ENCODE measurements around the gene CMTM8. TPM values are rescaled to one million over a fixed set of nuclear protein-coding genes. Genes with fewer than 3 reads are reported as not detected.

CMTM8 gene
- total and polyA plus RNA-seq, 2 experiments from 2014 or later, result 19.9 to 24.5 TPM

DNA sequence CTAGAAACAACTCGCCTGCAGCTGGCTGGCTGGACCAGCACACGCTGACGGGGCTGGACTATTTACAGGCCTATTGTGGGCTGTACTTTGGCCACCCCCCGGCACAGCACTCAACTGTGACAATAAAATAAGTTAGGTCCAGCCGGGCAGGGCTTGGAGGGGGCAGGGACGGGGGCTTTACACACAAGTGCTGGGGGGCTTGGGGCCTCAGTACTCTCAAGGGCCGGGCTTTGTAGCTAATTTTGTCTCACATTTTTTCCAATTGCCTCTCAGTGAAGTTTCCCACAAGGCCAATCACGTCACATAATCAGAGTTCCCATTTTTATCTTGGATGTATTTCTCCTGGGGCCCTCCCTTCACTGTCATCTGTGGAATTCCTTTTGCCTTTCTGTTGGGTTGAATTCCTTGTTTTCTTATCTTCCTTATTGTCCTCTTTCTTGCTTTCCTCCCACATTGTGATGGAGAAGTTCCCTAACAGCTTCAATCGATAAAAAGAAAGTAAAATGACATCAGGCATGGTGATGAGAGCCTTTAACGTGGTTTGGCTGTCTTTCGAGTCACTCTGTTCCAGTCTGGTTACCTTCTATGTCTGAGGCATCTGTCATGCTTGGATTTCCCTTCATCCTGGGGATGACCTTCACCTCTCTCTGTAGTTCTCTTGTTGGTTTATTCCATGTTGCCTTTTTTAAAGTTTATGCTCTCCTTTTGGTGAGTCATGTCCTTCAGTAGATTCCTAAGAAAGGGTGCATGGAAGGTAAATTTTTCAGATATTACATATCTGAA lies 109.1 kb downstream of the CMTM8 start:
- H3K4me1 ChIP-seq (ENCODE audit: insufficient read depth), result peaks cover 23% of the 10 kb centered on the region
- H3K27me3 ChIP-seq (ENCODE audit: insufficient read depth), result no peaks in the 10 kb centered on the region
- H3K4me2 ChIP-seq, result peak overlapping the region; percentile 14
- no peak overlapping the region for H3K4me3 ChIP-seq
- no peak overlapping the region for H2AFZ ChIP-seq
- no peaks in the 10 kb centered on the region for H3K36me3 ChIP-seq (ENCODE audit: insufficient read depth)
- Mint-ChIP-seq H3K27ac (peak overlapping the region; percentile 10; the same call in 1 of the 2 replicates), H3K27me3 (ENCODE audit: insufficient read depth, low read depth, poor library complexity) (peaks cover 3% of the 10 kb centered on the region), H3K36me3 (ENCODE audit: low read depth) (no peaks in the 10 kb centered on the region), H3K4me1 (peaks cover 32% of the 10 kb centered on the region), H3K4me3 (0 out of 3 replicates have a peak overlapping the region, but pooled peaks have one; percentile 12), H3K9me3 (no peaks in the 10 kb centered on the region; the same call in 2 of the 3 replicates)
- ATAC-seq, result peak; percentile 36
- no peaks in the 10 kb centered on the region; the same call in 1 of the 2 replicates for H3K79me2 ChIP-seq (replicated peaks; ENCODE audit: insufficient read depth)
- H3K27ac ChIP-seq (ENCODE audit: low read depth), result peak overlapping the region; percentile 62
- no peaks in the 10 kb centered on the region; the same call in 1 of the 2 replicates for H4K20me1 ChIP-seq (replicated peaks; ENCODE audit: insufficient read depth)
- no peaks in the 10 kb centered on the region for H3K9me2 ChIP-seq (ENCODE audit: insufficient read depth)
- H3F3A ChIP-seq (replicated peaks; ENCODE audit: low read depth), result no peaks in the 10 kb centered on the region
- TF ChIP-seq ZNF114 (CRISPR knock-in tag; IDR thresholded peaks at IDR 0.05) (no peak), CTCF (conservative IDR thresholded peaks at IDR 0.05; ENCODE audit: low read depth in 2 of 2) (no peak), POLR2AphosphoS5 (IDR thresholded peaks at IDR 0.05; ENCODE audit: low read depth) (no peak), ZNF331 (CRISPR knock-in tag; IDR thresholded peaks at IDR 0.05; ENCODE audit: low read depth) (no peak), CREB1 (CRISPR knock-in tag; IDR thresholded peaks at IDR 0.05; ENCODE audit: low read depth) (no peak), EZH2 (IDR thresholded peaks at IDR 0.05; ENCODE audit: low read depth, unreplicated experiment) (no peak), NANOG (IDR thresholded peaks at IDR 0.05; ENCODE audit: borderline replicate concordance) (no peak), EZH2phosphoT487 (IDR thresholded peaks at IDR 0.05; ENCODE audit: unreplicated experiment) (no peak), REST (IDR thresholded peaks at IDR 0.05; ENCODE audit: unreplicated experiment) (no peak), ZNF462 (CRISPR knock-in tag; IDR thresholded peaks at IDR 0.05) (no peak), STAT1 (IDR thresholded peaks at IDR 0.05; ENCODE audit: unreplicated experiment) (no peak), JUNB (IDR thresholded peaks at IDR 0.05; ENCODE audit: unreplicated experiment) (no peak)
- TF ChIP-seq, protein P1, sequence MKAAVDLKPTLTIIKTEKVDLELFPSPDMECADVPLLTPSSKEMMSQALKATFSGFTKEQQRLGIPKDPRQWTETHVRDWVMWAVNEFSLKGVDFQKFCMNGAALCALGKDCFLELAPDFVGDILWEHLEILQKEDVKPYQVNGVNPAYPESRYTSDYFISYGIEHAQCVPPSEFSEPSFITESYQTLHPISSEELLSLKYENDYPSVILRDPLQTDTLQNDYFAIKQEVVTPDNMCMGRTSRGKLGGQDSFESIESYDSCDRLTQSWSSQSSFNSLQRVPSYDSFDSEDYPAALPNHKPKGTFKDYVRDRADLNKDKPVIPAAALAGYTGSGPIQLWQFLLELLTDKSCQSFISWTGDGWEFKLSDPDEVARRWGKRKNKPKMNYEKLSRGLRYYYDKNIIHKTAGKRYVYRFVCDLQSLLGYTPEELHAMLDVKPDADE (IDR thresholded peaks at IDR 0.05), result no peak
- DNase-seq (ENCODE audit: low spot score), result peak; percentile 62
